HG03064 (cell line): Measurements from ENCODE around the gene SEZ6.

ENCODE experiments used
- ATAC-seq: cut with Tn5 transposase; IDR thresholded peaks from one replicate; pipeline ENCODE4 v1.9.1; 2021; ENCODE audit warnings: low read depth; ENCODE audit not compliant: unreplicated experiment

SEZ6 gene

GRCh38 chr17:28957277-28957991, 48.4 kb downstream of the SEZ6 start:
- no peak for ATAC-seq

GRCh38 chr17:28956861-28957260, 49.0 kb downstream of the SEZ6 start:
- no peak for ATAC-seq

GRCh38 chr17:28956112-28956511, 49.7 kb downstream of the SEZ6 start:
- no peak for ATAC-seq

- no peak for ATAC-seq
Observed at GRCh38 chr17:28955408-28955807, 50.4 kb downstream of the SEZ6 start.

GRCh38 chr17:28954886-28955285, 50.9 kb downstream of the SEZ6 start:
- ATAC-seq: no peak

GRCh38 chr17:28953444-28954118, 52.3 kb downstream of the SEZ6 start:
- no peak for ATAC-seq

- peak; percentile 50 for ATAC-seq
Observed at GRCh38 chr17:28951991-28952975, 53.5 kb downstream of the SEZ6 start.

GRCh38 chr17:28951428-28951990, 54.3 kb downstream of the SEZ6 start, which contains the start of gene PHF12:
Gene PHF12, minus strand, starts transcription at chr17:28951518. Its CDS starts 558 bp downstream, at chr17:28950960.
- peak; percentile 42 for ATAC-seq

GRCh38 chr17:28950752-28951427, 54.9 kb downstream of the SEZ6 start:
- ATAC-seq: peak; percentile 5

GRCh38 chr17:28950017-28950751, 55.6 kb downstream of the SEZ6 start:
- no peak for ATAC-seq

- no peak for ATAC-seq
Observed at GRCh38 chr17:28949185-28950016, 56.4 kb downstream of the SEZ6 start.

GRCh38 chr17:28948873-28949184, 57.0 kb downstream of the SEZ6 start:
- no peak for ATAC-seq

GRCh38 chr17:28948342-28948741, 57.5 kb downstream of the SEZ6 start:
- ATAC-seq: no peak

GRCh38 chr17:28947639-28948038, 58.2 kb downstream of the SEZ6 start:
- no peak for ATAC-seq

GRCh38 chr17:28946239-28946638, 59.6 kb downstream of the SEZ6 start:
- no peak for ATAC-seq

- ATAC-seq: no peak
Observed at GRCh38 chr17:28944862-28945741, 60.7 kb downstream of the SEZ6 start.

GRCh38 chr17:28944343-28944742, 61.5 kb downstream of the SEZ6 start:
- no peak for ATAC-seq

GRCh38 chr17:28942925-28943324, 62.9 kb downstream of the SEZ6 start:
- ATAC-seq: no peak
